Caco-2 (cell line): ENCODE results near the gene LRP1B. TPM values are rescaled to one million over a fixed set of nuclear protein-coding genes. Genes with fewer than 3 reads are reported as not detected.

Experiments used
- BruUV-seq: library from RNA; stranded (reverse); fragments of 400-500 nt; replicated peaks from 2 replicates; lab custom pipeline; 2021; lab: Mats Ljungman, UMichigan
- CTCF ChIA-PET: fragments of 300-600 bp; sonication (Branson Sonifier 250); formaldehyde crosslinking; loops from one replicate; lab custom pipeline; 2022; ENCODE audit warnings: antibody characterized with exemption; lab: Charles Lee
- POLR2A ChIA-PET: fragments of 300-600 bp; sonication (Branson Sonifier 250); formaldehyde crosslinking; loops from one replicate; lab custom pipeline; 2022; ENCODE audit warnings: antibody characterized with exemption; lab: Charles Lee
- DNase-seq, 2 experiments: peaks; one replicate each; pipeline versions ENCODE4 v3.0.0 to v3.0.0-alpha.2; 2020 to 2022
- H3K27me3 ChIP-seq: replicated peaks from 2 replicates; pipeline ENCODE4 v1.6.0; 2011; ENCODE audit warnings: low read length; ENCODE audit not compliant: control insufficient read depth, insufficient read depth
- H3K36me3 ChIP-seq: 2 replicates; pipeline ENCODE4 v1.5.1; 2011; ENCODE audit warnings: low read length; ENCODE audit not compliant: control insufficient read depth, insufficient read depth
- H3K4me1 ChIP-seq: fragments of 250-450 bp; sonication (Bioruptor Pico); 2 replicates; pipeline ENCODE4 v1.5.1; 2020; ENCODE audit warnings: mild to moderate bottlenecking
- H3K4me3 ChIP-seq: 2 replicates; pipeline ENCODE4 v1.5.1; 2011; ENCODE audit warnings: low read depth, mild to moderate bottlenecking, control low read depth, low read length
- H3K9me3 ChIP-seq: fragments of 250-450 bp; sonication (Bioruptor Pico); 2 replicates; pipeline ENCODE4 v1.5.1; 2020; ENCODE audit warnings: mild to moderate bottlenecking, moderate library complexity
- H3K27ac Mint-ChIP-seq: one replicate; pipeline ENCODE4 v1.8.0; 2022; ENCODE audit warnings: mixed read lengths; ENCODE audit not compliant: unreplicated experiment
- H3K27me3 Mint-ChIP-seq: one replicate; pipeline ENCODE4 v1.8.0; 2022; ENCODE audit warnings: mixed read lengths; ENCODE audit not compliant: insufficient read depth, unreplicated experiment
- H3K36me3 Mint-ChIP-seq: one replicate; pipeline ENCODE4 v1.8.0; 2022; ENCODE audit warnings: mild to moderate bottlenecking, mixed read lengths; ENCODE audit not compliant: insufficient read depth, unreplicated experiment
- H3K4me1 Mint-ChIP-seq: one replicate; pipeline ENCODE4 v1.8.0; 2022; ENCODE audit warnings: low read depth, mixed read lengths; ENCODE audit not compliant: unreplicated experiment
- H3K4me3 Mint-ChIP-seq: one replicate; pipeline ENCODE4 v1.8.0; 2022; ENCODE audit warnings: mild to moderate bottlenecking, moderate library complexity, mixed read lengths; ENCODE audit not compliant: unreplicated experiment
- H3K9me3 Mint-ChIP-seq: one replicate; pipeline ENCODE4 v1.8.0; 2022; ENCODE audit warnings: mixed read lengths; ENCODE audit not compliant: unreplicated experiment
- CTCF ChIP-seq, 2 experiments: fragments of 200-600 bp in 1 of 2; IDR thresholded peaks; 1 replicate in 1 of 2; 2 replicates in 1 of 2; pipeline versions ENCODE4 v1.5.1 to v1.8.0; 2011 to 2022; ENCODE audit warnings: antibody characterized with exemption in 1 of 2, control low read depth in 1 of 2, inconsistent platforms in 1 of 2, low read depth in 1 of 2, low read length in 1 of 2, mild to moderate bottlenecking in 1 of 2, moderate library complexity in 1 of 2; ENCODE audit not compliant: insufficient read depth in 1 of 2, severe bottlenecking in 1 of 2, unreplicated experiment in 1 of 2
- intact Hi-C: fragments of 100-400 bp; cut with micrococcal nuclease; formaldehyde crosslinking; loops from one replicate; pipeline ENCODE4 v1.10.0; 2022; ENCODE audit not compliant: unreplicated experiment
- total RNA-seq: library from RNA; stranded (reverse); gene quantifications from 2 replicates; pipeline ENCODE4 v1.2.3, GENCODE V29; 2022

Gene LRP1B
- total RNA-seq, 1 experiment from 2014 or later = not detected

DNA sequence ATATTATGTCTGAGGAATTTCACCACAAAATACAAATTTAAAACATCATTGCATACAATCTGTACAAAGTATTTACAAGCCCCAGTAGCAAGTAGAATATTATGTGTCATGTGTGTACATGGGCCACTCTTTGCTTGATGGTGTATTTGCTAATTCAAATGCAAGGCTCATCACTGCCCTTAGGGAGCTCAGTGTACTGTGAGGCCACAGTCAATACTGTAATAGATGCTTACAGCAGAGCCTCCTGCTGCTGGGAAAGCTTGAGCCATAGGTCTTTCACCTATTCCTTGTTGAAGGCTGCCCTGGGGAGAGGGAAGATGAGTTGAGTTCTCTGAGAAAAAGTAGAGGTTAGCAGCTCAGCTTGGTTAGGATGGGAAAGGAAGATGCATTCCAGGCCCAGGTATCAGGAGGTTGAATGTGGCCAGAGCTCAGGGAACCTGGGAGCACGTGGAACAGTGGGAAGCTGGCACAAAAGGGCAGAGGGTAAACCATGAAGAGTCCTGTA is 189.6 kb downstream of the LRP1B start:
- H3K4me3 ChIP-seq = no peak overlapping the region
- H3K27me3 Mint-ChIP-seq = no peaks in the 10 kb centered on the region
- no peaks in the 10 kb centered on the region for H3K9me3 Mint-ChIP-seq
- H3K36me3 Mint-ChIP-seq = no peaks in the 10 kb centered on the region
- H3K27me3 ChIP-seq = no peaks in the 10 kb centered on the region
- no TSS peak for BruUV-seq
- no peaks in the 10 kb centered on the region for H3K9me3 ChIP-seq
- no peaks in the 10 kb centered on the region for H3K4me1 Mint-ChIP-seq
- no peak overlapping the region for H3K4me3 Mint-ChIP-seq
- DNase-seq = no peak
- ChIA-PET CTCF (no interaction called here), POLR2A (no interaction called here)
- no peaks in the 10 kb centered on the region for H3K4me1 ChIP-seq
- no peaks in the 10 kb centered on the region for H3K36me3 ChIP-seq
- intact Hi-C loops = loop anchor here (5.0 kb wide), 1 partner anchor 96 kb away; no protein-coding TSS in a partner anchor
- H3K27ac Mint-ChIP-seq = no peak overlapping the region
- no peak for TF ChIP-seq CTCF (IDR thresholded peaks at IDR 0.05; ENCODE audit: insufficient read depth in 1 of 2, low read depth in 1 of 2, low read length in 1 of 2, severe bottlenecking in 1 of 2, unreplicated experiment in 1 of 2)

DNA sequence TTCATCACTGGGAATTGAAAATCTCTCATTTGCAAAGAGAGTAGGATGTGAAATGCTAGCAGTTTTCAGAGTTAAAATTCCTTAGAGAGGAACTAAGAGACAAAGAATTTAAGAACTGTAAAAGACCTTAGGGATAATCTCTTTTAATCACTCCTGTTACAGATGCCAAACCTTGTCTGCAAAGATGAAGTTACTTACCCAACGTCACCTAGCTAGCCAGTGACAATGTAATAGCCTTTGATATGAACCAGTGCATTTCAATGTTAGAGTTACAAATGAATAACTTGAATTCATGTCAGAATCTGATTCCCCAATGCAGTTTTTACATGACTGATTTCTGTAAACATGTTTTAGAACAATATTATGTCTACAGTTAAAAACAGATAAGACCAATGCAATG is 190.1 kb downstream of the LRP1B start:
- no peaks in the 10 kb centered on the region for H3K4me1 ChIP-seq
- H3K27me3 ChIP-seq = no peaks in the 10 kb centered on the region
- CTCF ChIA-PET = no interaction called here
- intact Hi-C loops = loop anchor here (5.0 kb wide), 1 partner anchor 97 kb away; no protein-coding TSS in a partner anchor
- no peak overlapping the region for H3K4me3 ChIP-seq
- no peak for TF ChIP-seq CTCF (IDR thresholded peaks at IDR 0.05; ENCODE audit: insufficient read depth in 1 of 2, low read depth in 1 of 2, low read length in 1 of 2, severe bottlenecking in 1 of 2, unreplicated experiment in 1 of 2)
- H3K27ac Mint-ChIP-seq = no peak overlapping the region
- DNase-seq = no peak
- H3K4me1 Mint-ChIP-seq = no peaks in the 10 kb centered on the region
- no peaks in the 10 kb centered on the region for H3K9me3 ChIP-seq
- no peaks in the 10 kb centered on the region for H3K36me3 Mint-ChIP-seq
- POLR2A ChIA-PET = no interaction called here
- no TSS peak for BruUV-seq
- no peaks in the 10 kb centered on the region for H3K27me3 Mint-ChIP-seq
- H3K9me3 Mint-ChIP-seq = no peaks in the 10 kb centered on the region
- no peaks in the 10 kb centered on the region for H3K36me3 ChIP-seq
- no peak overlapping the region for H3K4me3 Mint-ChIP-seq

DNA sequence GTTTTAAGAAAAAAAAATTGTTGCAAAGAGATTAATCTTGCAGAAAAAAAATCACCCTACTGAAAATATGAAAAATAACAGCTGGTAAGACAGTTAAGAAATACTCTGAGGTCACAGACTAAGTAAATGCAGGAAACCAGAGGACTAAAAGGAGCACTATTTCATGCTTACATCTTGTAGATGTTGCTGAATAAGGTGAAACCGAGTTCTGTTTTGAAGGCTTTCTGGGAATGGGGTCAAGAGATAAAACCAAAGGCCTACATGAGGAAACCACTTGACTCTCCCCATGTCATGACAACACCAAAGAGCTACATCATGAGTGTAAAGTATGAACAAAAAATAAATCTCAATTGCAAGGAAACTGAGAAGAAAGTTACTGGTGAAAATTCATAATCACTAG is 197.6 kb downstream of the LRP1B start:
- CTCF ChIA-PET = no interaction called here
- Mint-ChIP-seq H3K36me3 (no peaks in the 10 kb centered on the region), H3K4me1 (no peaks in the 10 kb centered on the region), H3K9me3 (no peaks in the 10 kb centered on the region), H3K27ac (no peak overlapping the region), H3K4me3 (no peak overlapping the region), H3K27me3 (no peaks in the 10 kb centered on the region)
- TF ChIP-seq CTCF (IDR thresholded peaks at IDR 0.05; ENCODE audit: insufficient read depth in 1 of 2, low read depth in 1 of 2, low read length in 1 of 2, severe bottlenecking in 1 of 2, unreplicated experiment in 1 of 2) = no peak
- intact Hi-C loops = no loop called here
- H3K36me3 ChIP-seq = no peaks in the 10 kb centered on the region
- no peak overlapping the region for H3K4me3 ChIP-seq
- H3K9me3 ChIP-seq = no peaks in the 10 kb centered on the region
- H3K4me1 ChIP-seq = no peaks in the 10 kb centered on the region
- no peaks in the 10 kb centered on the region for H3K27me3 ChIP-seq
- BruUV-seq = no TSS peak
- no peak for DNase-seq
- POLR2A ChIA-PET = no interaction called here
